ENCODE data around the gene PSTPIP1.

GRCh38 chr15:77019521-77020331 lies 24.8 kb downstream of the PSTPIP1 start:
- TF ChIP-seq CTCF (conservative IDR thresholded peaks at IDR 0.05; ENCODE audit: low read length) (no peak), EZH2phosphoT487 (IDR thresholded peaks at IDR 0.05; ENCODE audit: borderline replicate concordance, low read depth, low read length) (no peak)

Measured in OCI-LY7 (cell line).